ENCODE measurements around the gene SUMF1.
A peak's percentile ranks its signal among the peaks of the same experiment; 100 is the strongest.
"Not testable (repeated sequence)": the region's sequence is repeated elsewhere in the genome, so short reads cannot be mapped to it uniquely, and the experiment has no call there.

Gene SUMF1

GRCh38 chr3:4334548-4334947 is 132.5 kb downstream of the SUMF1 start:
- Histone ChIP-seq H3K27me3 (no peaks in the 10 kb centered on the region), H3K4me1 (no peaks in the 10 kb centered on the region), H3K4me3 (ENCODE audit: low read depth, low read length) (no peak overlapping the region), H3K36me3 (no peaks in the 10 kb centered on the region), H3K9me3 (no peaks in the 10 kb centered on the region)
- peak; percentile 17; the same call in 1 of the 2 replicates for TF ChIP-seq CTCF (IDR thresholded peaks at IDR 0.05; ENCODE audit: low read depth, low read length)
- no peak for DNase-seq

- Histone ChIP-seq H3K36me3 (no peaks in the 10 kb centered on the region), H3K27me3 (no peaks in the 10 kb centered on the region), H3K4me3 (ENCODE audit: low read depth, low read length) (no peak overlapping the region), H3K4me1 (no peaks in the 10 kb centered on the region), H3K9me3 (no peaks in the 10 kb centered on the region)
- DNase-seq, result no peak
- TF ChIP-seq CTCF (IDR thresholded peaks at IDR 0.05; ENCODE audit: low read depth, low read length), result no peak
Observed at GRCh38 chr3:4332991-4333390, 134.1 kb downstream of the SUMF1 start.

GRCh38 chr3:4332574-4332973 is 134.5 kb downstream of the SUMF1 start:
- DNase-seq, result no peak
- no peaks in the 10 kb centered on the region for H3K27me3 ChIP-seq
- H3K36me3 ChIP-seq, result no peaks in the 10 kb centered on the region
- H3K4me1 ChIP-seq, result no peaks in the 10 kb centered on the region
- H3K9me3 ChIP-seq, result no peaks in the 10 kb centered on the region
- TF ChIP-seq CTCF (IDR thresholded peaks at IDR 0.05; ENCODE audit: low read depth, low read length), result no peak
- no peak overlapping the region for H3K4me3 ChIP-seq (ENCODE audit: low read depth, low read length)

- H3K9me3 ChIP-seq, result no peaks in the 10 kb centered on the region
- H3K36me3 ChIP-seq, result no peaks in the 10 kb centered on the region
- H3K4me3 ChIP-seq (ENCODE audit: low read depth, low read length), result no peak overlapping the region
- H3K4me1 ChIP-seq, result no peaks in the 10 kb centered on the region
- no peaks in the 10 kb centered on the region for H3K27me3 ChIP-seq
- DNase-seq, result no peak
- no peak for TF ChIP-seq CTCF (IDR thresholded peaks at IDR 0.05; ENCODE audit: low read depth, low read length)
Observed at GRCh38 chr3:4332111-4332510, 135.0 kb downstream of the SUMF1 start.

GRCh38 chr3:4329806-4330205 is 137.3 kb downstream of the SUMF1 start:
- not testable (repeated sequence) for H3K27me3 ChIP-seq; H3K4me3 ChIP-seq (ENCODE audit: low read depth, low read length); H3K4me1 ChIP-seq; H3K36me3 ChIP-seq; H3K9me3 ChIP-seq; DNase-seq

- Histone ChIP-seq H3K4me3 (ENCODE audit: low read depth, low read length) (no peak overlapping the region), H3K36me3 (no peaks in the 10 kb centered on the region), H3K9me3 (no peaks in the 10 kb centered on the region), H3K27me3 (no peaks in the 10 kb centered on the region), H3K4me1 (no peaks in the 10 kb centered on the region)
- no peak for DNase-seq
- no peak for TF ChIP-seq CTCF (IDR thresholded peaks at IDR 0.05; ENCODE audit: low read depth, low read length)
Observed at GRCh38 chr3:4326868-4327267, 140.2 kb downstream of the SUMF1 start.
